GM18868 (cell line): Measurements from ENCODE around the gene SIGLEC12.

Source experiments
- ATAC-seq: cut with Tn5 transposase; IDR thresholded peaks from one replicate; pipeline ENCODE4 v1.9.1; 2021; ENCODE audit warnings: mild to moderate bottlenecking, moderate library complexity; ENCODE audit not compliant: unreplicated experiment

SIGLEC12 gene

DNA sequence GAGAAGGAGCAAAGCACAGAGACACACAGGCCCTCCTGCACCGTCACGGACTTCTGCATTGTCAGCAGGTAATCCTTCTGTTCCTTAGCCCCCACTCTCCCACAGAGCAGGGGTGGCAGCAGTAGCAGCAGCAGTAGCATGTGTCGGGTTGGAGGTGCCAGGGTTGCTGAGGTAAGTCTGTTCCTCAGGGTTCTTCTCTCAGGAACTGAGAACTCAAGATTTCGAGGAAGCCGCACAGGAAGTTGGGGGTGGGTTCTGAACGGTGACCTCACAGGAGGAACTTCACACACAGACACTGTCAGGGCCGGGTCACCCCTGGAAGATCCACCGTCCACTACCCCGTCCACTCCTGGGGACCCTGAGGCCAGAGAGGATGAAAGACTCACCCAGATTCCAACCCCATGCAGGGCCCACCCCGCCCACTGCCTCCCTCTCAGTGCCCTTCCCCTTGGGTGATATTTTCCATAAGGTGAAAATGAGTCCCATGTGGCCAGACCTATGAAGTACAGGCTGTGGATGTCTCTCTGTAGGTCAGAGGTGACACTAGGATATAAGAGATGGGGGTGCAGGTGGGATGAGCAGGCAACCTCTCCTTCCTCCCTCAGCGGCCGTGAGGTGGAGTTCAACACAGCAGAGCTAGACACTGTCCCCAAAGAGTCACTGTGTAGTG is at the start of gene SIGLEC12:
Gene SIGLEC12 (minus strand): TSS at position 207 of the 670 bp plus-strand sequence. CDS start 67 bp downstream, at position 140.
- ATAC-seq = no peak

- ATAC-seq = no peak
These were observed 49.5 kb upstream of the SIGLEC12 start for GRCh38 chr19:51550848-51551672.

GRCh38 chr19:51549533-51550324 is 48.1 kb upstream of the SIGLEC12 start:
- ATAC-seq = no peak

DNA sequence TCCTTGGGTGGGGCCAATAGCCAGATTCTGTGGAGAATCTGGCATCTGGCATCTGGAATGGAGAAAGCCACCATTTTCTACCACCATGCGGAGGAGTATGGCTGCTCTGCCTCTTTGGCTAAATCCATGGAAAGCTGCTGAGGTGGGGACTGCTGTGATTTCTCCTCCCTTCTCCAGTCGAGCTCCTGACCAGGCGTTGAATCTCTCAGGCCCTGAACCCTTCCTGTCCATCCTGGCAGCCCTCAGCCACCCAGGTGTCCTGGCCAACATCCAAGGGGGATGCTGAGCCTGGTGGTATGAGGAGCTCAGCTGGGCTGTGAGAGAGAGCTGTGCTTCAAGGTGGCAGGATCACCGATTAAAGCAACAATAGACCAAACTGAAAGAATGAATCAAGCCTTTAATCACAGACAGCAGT is 47.3 kb upstream of the SIGLEC12 start:
- no peak for ATAC-seq

- no peak for ATAC-seq
These were observed 46.6 kb upstream of the SIGLEC12 start for GRCh38 chr19:51548213-51548651.

DNA sequence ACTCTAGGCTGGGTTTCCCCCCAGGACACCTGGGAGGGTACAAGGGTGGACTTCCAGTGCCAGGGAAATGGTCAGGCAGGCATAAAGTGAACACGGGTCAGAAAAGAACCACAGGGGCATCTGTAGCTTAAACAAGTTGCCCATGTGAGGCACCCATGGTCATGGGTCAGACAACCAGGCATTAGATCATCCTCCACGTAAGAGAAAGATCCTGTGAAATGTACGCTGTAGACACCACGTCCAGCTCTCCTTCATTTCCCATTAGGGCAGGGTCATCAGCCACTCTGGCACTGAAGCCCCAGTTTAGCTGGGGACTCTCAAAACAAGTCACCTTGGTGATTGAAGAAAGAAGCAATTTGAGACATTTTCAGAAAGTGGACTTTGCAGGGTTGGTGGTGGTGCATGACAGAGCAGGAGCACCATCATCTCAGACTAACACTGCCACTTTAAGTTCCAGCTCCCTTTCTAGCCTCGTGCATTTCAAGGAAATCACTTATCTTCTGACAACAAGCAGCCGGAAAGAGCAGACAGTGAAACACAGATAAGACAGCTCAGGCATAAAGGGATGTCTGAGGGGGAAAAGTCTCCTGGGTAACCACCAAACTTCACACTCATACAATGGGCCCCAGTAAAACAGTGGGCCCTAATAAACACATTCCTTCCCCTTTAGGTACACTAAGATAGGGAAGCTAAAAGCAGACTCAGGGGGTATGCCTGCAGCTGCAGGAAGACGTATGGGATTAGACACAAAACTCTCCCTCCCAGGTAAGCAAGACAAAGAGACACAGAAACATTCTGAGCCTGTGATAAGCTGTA is 46.0 kb upstream of the SIGLEC12 start:
- no peak for ATAC-seq

DNA sequence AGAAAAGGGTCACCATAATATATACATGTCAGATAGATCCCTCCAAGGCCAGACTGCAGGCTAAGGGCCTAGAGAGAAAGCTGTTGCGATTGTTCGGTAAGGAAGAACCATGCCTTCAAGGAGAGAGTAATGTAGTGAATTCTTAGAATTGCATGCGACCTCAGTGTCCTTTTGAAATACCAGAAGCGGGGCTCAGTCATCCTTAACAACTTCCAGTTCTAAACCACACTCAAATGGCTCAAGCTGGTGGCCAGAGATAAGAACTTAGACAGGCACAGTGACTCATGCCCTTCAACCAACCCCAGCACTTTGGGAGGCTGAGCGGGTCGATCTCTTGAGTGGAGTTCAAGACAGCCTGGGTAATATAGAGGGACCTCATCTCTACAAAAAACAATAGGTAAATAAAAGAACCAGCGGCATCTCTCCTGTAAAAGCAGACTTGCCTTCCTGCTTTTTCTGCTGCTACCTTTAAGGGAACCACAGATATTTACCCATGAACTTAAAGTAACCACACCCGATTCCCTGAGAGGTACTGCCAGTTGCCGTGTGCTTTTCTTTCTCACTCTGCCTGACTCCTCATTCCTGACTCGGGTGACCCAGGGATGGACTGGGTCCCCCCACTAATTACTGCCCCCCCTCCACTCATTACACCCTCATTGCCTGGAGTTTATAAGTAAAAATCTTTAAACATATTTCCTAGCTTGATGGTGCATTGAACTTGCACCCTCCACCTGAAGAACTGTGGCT is 45.2 kb upstream of the SIGLEC12 start:
- ATAC-seq = no peak

GRCh38 chr19:51546107-51546649 is 44.6 kb upstream of the SIGLEC12 start:
- no peak for ATAC-seq

- no peak for ATAC-seq
These were observed 42.4 kb upstream of the SIGLEC12 start for GRCh38 chr19:51544038-51544437.

GRCh38 chr19:51542699-51543098 is 41.1 kb upstream of the SIGLEC12 start:
- ATAC-seq = no peak

DNA sequence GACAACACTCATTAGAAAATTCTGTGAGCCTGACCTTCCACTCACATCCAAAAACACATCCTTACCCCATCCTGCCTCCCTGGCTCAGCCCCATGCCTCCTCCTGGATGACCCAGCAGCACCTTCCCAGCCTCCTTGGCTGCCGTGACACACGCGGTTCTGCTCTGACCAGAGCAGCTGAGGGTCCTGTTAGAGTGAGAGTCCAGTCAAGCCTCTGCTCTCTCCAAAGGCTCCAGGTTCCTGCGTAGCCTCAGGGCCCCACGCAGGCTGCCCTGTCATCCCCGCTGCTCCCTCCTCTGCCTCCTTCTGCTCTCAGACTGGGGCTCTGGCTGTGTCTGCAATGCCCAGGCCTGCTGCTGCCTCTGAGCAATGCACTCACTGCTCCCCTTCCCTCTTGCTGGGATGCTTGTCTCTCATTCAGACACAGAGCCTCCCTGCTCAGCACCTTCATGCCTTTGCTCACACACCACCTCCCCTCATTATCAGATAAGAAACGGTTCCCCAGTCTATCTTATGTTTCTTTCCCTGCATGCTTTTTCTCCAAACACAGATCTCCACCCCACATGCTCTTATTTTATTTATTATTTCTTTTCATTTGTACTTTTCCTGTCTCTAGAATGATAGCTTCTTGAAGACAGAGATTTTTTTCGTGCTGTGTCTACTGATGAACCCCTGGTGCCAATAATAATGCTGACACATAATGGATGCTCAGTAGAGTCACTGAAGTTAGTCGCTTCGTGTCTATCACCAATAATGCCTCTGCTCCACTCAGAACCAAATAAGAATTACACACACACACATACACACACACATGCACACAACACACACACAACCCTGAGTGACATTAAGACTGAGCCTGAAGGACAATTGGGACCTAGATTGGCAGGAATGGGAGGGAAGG is 40.1 kb upstream of the SIGLEC12 start:
- no peak for ATAC-seq

DNA sequence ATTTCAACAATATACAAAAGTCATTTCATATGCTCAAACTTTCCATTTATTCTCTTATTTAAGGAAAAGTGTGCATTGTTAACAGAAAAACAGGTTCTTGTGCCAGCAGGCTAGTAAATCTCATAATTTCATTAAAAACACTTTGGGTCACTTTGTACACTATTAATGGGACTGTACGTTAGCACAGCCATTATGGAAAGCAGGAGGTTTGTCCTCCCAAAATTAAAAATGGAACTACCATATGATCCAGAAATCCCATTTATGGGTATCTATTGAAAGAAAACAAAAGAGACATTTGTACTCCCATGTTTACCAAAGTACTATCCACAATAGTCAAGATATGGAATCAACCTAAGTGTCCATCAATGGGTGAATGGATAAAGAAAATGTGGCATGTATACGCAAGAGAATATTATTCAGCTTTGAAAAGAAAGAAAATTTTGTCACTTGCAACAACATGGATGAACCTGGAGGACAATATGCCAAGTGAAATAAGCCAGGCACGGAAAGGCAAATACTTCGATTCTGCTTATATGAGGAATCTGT is 38.3 kb upstream of the SIGLEC12 start:
- no peak for ATAC-seq

- no peak for ATAC-seq
These were observed 33.9 kb upstream of the SIGLEC12 start for GRCh38 chr19:51535535-51535934.

- peak; percentile 70 for ATAC-seq
These were observed 30.0 kb upstream of the SIGLEC12 start, which contains the start of gene SIGLEC6 for GRCh38 chr19:51531349-51532315. Gene SIGLEC6, minus strand, starts transcription at chr19:51531670. Its CDS starts 22 bp downstream, at chr19:51531648.

GRCh38 chr19:51530616-51531015 is 29.0 kb upstream of the SIGLEC12 start:
- ATAC-seq = no peak

DNA sequence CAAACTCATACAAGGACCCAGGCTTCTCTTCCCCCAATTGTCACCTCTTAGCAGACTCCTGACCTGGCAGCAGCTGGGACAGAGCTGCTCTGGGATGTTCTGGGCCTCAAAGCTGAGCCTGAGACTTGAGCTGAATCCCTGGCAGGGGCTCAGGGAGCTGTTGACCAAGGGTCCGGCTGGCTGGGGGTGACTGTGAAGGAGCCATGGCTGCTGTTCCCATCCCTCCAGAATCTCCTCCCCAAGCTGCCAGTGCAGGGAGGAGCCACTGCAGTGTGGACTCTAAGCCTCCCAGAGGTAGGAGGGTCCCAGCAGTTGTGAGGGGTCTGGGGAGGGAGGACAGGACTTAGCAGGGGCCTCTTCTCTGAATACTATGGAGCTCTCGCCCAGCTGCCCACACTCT is 27.7 kb upstream of the SIGLEC12 start:
- ATAC-seq = no peak

DNA sequence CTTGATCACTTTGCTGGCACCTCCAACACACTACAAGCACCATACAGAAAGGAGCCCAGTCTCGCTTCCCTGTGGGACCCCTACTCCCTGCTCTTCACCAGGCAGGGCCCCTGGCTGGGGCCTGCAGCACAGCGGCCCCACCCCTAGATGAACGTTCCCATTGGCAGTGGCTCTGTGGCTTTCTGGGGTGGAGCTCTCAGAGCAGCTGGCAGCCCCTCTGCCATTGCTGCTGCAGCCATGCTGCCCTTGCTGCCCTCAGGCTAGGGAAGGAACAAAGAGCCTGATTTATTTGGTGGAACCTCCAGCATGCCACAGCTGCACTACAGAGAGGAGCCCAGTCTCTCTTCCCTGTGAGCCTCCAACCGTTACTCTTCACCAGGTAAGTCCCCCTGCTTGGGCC is 24.1 kb upstream of the SIGLEC12 start:
- ATAC-seq = no peak
